MM.1S (cell line): ENCODE measurements around the gene PPA2.

Experiments
- EZH2 ChIP-seq: fragments of 300-600 bp; sonication (generic); optimal IDR thresholded peaks from 2 replicates; pipeline ENCODE3; 2017; ENCODE audit warnings: low read depth, mild to moderate bottlenecking, antibody characterized with exemption, low read length, mixed read lengths
- TF ChIP-seq, protein P1 (sequence below): fragments of 300-600 bp; sonication (generic); IDR thresholded peaks from 2 replicates; pipeline ENCODE4 v1.5.1; 2016; ENCODE audit warnings: antibody characterized with exemption, low read length, mixed read lengths

- TF ChIP-seq, protein P1, sequence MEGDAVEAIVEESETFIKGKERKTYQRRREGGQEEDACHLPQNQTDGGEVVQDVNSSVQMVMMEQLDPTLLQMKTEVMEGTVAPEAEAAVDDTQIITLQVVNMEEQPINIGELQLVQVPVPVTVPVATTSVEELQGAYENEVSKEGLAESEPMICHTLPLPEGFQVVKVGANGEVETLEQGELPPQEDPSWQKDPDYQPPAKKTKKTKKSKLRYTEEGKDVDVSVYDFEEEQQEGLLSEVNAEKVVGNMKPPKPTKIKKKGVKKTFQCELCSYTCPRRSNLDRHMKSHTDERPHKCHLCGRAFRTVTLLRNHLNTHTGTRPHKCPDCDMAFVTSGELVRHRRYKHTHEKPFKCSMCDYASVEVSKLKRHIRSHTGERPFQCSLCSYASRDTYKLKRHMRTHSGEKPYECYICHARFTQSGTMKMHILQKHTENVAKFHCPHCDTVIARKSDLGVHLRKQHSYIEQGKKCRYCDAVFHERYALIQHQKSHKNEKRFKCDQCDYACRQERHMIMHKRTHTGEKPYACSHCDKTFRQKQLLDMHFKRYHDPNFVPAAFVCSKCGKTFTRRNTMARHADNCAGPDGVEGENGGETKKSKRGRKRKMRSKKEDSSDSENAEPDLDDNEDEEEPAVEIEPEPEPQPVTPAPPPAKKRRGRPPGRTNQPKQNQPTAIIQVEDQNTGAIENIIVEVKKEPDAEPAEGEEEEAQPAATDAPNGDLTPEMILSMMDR, result no peak
- no peak for TF ChIP-seq EZH2
Observed at GRCh38 chr4:105472871-105473323, 965 bp downstream of the PPA2 start.
